ENCODE results near the gene BRMS1L. TPM values are rescaled to one million over a fixed set of nuclear protein-coding genes. Genes with fewer than 3 reads are reported as not detected.
"Not testable (repeated sequence)": the region's sequence is repeated elsewhere in the genome, so short reads cannot be mapped to it uniquely, and the experiment has no call there.

BRMS1L gene
- total RNA-seq = 11.7 TPM
- long read RNA-seq, transcript BRMS1L-201 (10 exons, 2,657 nt) = major isoform, 5 of 6 reads
- long read RNA-seq, partial matches to known transcripts = 1 of 6 reads
- long read RNA-seq, other reads (novel, unspliced or antisense) = 0 of 6 reads

- ATAC-seq = peak; percentile 99
- intact Hi-C loops (cut with DNase I) = loop anchor here (10.0 kb wide), 1 partner anchor 702 kb away; the partner anchor contains the start of genes PPP2R3C and PRORP
Observed at GRCh38 chr14:35826218-35826951, at the start of gene BRMS1L. TSS of gene BRMS1L (plus strand) at chr14:35826338. CDS start at chr14:35826517, 179 bp downstream.

DNA sequence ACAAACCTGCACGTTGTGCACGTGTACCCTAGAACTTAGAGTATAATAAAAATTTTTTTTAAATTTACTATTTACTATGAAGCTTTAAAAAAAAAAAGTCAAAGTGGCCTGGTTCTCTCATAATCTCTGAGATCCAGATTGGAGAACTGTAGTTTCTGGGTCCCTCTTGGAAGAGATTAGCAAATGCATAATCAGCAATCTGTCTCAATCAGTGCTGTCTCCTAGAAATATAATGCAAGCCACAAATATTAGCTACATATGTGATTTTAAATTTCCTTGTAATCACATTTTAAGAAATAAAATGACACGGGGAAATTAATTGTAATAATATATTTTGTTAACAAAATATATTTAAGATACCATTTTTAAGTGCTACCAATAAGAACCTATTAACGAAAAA, 49.3 kb upstream of the BRMS1L start:
- DNase-seq (ENCODE audit: missing footprints) (no peak), ATAC-seq (no peak)
- intact Hi-C loops (cut with DNase I) = no loop called here

More at GRCh38 chr14:35826218-35826951, at the start of gene BRMS1L:
- peak; percentile 99 for DNase-seq (ENCODE audit: missing footprints)

- ATAC-seq; intact Hi-C loops (cut with DNase I); DNase-seq (ENCODE audit: missing footprints): not testable (repeated sequence)
Observed at GRCh38 chr14:35777550-35777949, 48.6 kb upstream of the BRMS1L start.

- no peak for ATAC-seq
Observed at GRCh38 chr14:35779368-35779767, 46.8 kb upstream of the BRMS1L start.

DNA sequence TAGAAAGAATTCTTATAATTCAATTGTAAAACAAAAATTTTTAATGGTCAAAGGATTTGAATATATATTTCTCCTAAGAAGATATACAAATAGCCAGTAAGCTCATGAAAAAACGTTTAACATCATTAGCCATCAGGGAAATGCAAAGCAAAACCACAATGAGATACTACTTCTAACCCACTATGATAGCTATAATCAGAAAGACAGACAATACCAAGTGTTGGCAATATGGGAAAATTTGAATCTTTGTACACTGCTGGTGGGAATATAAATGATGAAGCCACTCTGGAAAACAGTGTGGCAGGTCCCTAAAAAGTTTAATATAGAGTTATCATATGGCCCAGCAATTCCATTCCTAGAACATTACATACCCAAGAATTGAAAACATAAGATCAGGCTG, 42.4 kb upstream of the BRMS1L start:
- intact Hi-C loops (cut with DNase I) = no loop called here
- no peak for ATAC-seq
- DNase-seq (ENCODE audit: missing footprints) = no peak

More at GRCh38 chr14:35779368-35779767, 46.8 kb upstream of the BRMS1L start:
- no peak for DNase-seq (ENCODE audit: missing footprints)
- intact Hi-C loops (cut with DNase I) = no loop called here

- no peak for DNase-seq (ENCODE audit: missing footprints)
- intact Hi-C loops (cut with DNase I) = no loop called here
- no peak for ATAC-seq
Observed at GRCh38 chr14:35786856-35787255, 39.3 kb upstream of the BRMS1L start.

DNA sequence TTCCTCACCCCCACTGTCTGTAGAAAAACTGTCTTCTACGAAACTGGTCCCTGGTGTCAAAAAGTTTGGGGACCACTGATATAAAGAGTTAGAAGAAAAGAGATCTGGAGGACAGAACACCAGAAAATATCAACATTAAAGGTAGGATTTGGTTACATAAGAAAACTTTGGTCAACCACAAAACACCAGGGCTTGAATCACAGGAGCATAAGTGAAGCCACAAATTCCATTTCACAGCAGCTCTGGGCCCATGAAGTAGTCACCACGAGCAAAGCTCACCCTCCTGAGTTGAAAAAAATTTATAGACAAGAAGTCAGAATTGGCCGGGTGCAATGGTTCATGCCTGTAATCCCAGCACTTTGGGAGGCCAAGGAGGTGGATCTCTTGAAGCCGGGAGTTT, 36.5 kb upstream of the BRMS1L start:
- ATAC-seq (no peak), DNase-seq (ENCODE audit: missing footprints) (no peak)

GRCh38 chr14:35797796-35798195, 28.3 kb upstream of the BRMS1L start:
- no peak for ATAC-seq
- no peak for DNase-seq (ENCODE audit: missing footprints)
- intact Hi-C loops (cut with DNase I) = no loop called here

More for the DNA sequence above, 36.5 kb upstream of the BRMS1L start:
- intact Hi-C loops (cut with DNase I) = no loop called here

DNA sequence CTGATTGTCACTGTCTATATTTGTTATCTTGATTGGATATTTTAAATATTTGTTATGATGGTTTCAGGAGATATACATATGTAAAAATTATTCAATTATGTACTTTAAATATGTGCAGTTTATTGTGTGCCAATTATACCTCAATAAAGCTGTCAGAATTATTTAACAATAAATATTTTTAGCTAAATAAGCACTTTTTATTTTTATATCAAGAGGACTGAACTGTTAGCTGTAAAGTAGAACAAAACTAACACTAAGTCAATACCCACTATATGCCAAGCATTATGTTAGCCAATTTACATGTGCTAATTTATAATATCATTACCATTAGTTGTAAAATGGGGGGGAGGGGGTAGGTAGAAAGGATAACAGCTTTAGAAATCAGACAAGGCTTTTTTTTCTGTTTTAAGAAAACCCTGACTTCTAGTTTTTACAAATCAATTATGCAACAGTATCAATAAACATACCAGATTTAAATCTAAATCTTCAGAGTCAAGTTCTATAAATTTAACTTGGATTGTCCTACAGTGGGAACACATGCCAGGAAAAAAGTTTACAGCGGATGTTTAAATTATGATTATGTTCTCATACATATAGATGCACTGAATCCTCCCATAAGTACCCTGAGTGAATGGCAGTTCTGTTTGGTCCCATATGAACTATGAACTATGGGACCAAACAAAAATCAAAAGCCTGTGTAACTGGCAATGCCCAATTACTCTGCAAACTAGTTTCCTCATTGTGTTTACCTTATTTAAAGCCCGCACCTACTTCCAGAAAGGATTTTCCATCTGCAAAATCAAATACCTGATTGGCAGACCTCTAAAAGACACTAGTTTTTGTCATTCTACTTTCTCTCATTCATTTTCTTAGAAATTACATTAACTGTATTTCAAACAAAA, 19.9 kb upstream of the BRMS1L start:
- DNase-seq (ENCODE audit: missing footprints) = no peak
- intact Hi-C loops (cut with DNase I) = no loop called here
- no peak for ATAC-seq

DNA sequence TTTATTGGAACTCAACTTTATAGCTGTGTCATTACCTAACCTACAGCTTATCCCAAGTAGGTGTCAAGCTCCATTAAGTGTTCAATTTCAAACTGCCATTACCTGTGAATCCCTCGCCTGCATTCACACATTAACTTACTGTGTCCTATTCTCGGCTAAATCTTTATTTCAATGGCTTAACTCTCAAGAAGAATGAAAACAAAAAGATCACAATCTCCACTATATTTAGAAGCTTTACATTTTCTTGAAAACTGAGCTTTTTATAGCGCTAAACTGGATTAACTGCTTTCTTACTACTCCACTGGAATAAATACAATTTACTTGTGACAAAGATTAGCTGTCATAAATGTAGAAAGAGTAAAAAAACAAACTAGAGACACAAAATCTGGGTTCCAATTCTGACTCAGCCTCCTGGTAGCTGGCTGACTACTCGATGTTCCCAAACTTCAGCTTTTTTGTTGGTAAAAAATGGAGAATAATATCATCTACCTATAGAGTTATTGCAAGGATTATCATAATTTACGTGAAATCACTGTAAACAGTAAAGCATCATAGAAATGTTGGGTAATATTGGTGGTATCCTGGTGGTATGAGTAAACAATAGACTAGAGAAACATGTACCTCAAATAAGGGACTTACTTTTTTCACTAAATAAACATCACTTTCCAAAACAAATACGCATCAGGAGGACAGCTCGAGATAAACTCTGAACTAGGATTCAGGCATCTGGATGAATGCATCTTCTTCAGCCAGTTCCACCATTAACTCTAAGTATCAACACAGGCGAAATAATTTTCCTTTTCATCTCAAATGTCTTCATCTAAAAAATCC, 18.8 kb upstream of the BRMS1L start:
- ATAC-seq (no peak), DNase-seq (ENCODE audit: missing footprints) (no peak)
- intact Hi-C loops (cut with DNase I) = no loop called here

DNA sequence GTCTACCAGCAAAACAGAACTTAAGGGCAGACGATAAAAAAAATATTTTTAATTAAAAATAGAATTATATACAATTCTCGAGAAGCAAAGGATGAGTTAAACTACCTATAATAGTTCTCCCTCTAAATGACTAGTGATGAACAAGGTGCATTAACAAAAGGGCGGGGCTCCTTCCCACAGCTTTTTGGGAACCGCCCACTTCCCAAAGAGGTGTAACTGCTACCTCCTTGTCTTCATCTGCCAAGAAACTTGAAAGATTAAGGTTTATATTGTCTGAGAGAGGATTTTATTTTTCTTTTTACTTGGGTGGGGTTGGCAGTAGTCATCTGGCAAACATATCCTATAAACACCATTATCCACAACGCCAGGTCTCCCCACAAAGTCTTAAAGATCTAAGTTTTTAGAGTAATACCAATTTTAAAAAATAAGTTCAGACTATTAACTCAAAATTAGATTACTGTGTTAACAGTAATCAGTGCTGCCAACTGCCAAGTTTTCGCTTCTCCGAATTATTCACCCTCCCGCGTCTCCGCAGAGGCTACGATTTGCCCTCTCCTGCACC, 18.0 kb upstream of the BRMS1L start:
- no peak for ATAC-seq
- DNase-seq (ENCODE audit: missing footprints) = no peak
- intact Hi-C loops (cut with DNase I) = no loop called here

DNA sequence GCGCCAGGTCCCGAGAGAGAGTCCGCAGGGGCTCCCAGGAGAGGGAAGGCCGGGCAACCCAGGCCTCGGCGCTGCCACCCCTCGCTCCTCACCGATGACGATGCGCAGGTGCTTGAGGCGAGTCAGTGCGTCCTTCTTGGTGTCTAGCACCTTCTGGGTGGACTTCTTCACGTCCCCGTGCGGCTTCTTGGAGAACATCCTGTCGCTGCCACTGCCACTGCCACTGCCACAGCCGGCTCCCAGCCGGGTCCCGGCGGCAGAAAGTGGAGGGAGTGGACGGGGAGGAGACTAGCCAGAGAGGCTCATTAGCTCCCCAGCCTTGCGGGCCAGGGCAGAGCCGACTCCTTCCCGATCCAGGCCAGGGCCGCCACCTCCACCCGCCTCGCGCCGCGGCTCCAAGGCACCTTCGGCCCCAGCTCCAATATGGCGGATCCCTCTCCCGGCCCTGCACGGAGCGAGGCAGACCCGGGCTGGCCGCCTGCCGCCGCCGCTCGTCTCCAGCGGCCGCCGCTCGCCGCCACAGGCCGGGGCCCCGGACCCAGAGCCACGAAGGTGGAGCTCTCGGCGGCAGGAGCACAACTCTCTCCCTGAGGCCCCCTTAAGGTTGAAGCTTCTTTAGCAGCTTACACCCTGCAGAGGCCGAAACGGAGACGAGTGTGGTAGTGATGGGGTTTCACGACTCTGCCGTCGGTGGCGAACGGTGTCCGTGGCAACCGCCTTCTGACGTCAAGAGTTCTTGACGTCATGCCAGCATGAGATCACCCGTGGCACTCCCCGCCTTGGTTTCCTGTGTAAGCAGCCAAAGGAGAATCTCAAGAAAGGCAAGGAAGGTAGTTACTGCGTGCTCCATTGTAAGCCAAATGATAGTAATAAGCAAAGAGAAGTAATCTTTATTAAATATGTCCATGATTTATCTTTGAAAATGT, 17.2 kb upstream of the BRMS1L start, which contains the start of gene RALGAPA1:
RALGAPA1 (minus strand) TSS at position 658 of the 926 bp plus-strand sequence; CDS start at position 198, 460 bp downstream.
- DNase-seq (ENCODE audit: missing footprints) = peak; percentile 93
- intact Hi-C loops (cut with DNase I) = not testable (repeated sequence)
- peak; percentile 99 for ATAC-seq

DNA sequence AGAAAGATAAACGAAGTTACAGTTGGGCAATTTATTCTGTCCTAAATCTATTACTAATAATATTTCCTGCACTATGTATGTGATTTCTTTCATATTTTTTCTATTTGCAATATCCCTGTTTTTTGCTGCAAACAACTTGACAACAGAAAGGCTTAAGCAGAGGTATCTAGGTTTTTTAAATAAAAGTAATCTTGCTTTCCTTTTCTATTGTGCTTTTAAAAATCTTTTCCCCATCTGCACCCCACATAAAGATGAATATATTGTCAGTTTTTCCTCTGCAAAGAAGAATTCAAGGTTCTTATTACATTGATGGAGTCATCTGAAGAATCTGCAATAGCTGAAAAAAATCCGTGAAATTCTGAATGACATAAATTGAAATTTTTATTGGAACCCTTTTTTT, 16.5 kb upstream of the BRMS1L start:
- DNase-seq (ENCODE audit: missing footprints) = no peak
- no peak for ATAC-seq
- intact Hi-C loops (cut with DNase I) = no loop called here

- DNase-seq (ENCODE audit: missing footprints) (no peak), ATAC-seq (no peak)
- intact Hi-C loops (cut with DNase I) = no loop called here
Observed at GRCh38 chr14:35810963-35811362, 15.2 kb upstream of the BRMS1L start.

- DNase-seq (ENCODE audit: missing footprints) = no peak
- intact Hi-C loops (cut with DNase I) = loop anchor here (5.0 kb wide), 1 partner anchor 127 kb away; no protein-coding TSS in a partner anchor
- no peak for ATAC-seq
Observed at GRCh38 chr14:35814371-35815005, 11.7 kb upstream of the BRMS1L start.

DNA sequence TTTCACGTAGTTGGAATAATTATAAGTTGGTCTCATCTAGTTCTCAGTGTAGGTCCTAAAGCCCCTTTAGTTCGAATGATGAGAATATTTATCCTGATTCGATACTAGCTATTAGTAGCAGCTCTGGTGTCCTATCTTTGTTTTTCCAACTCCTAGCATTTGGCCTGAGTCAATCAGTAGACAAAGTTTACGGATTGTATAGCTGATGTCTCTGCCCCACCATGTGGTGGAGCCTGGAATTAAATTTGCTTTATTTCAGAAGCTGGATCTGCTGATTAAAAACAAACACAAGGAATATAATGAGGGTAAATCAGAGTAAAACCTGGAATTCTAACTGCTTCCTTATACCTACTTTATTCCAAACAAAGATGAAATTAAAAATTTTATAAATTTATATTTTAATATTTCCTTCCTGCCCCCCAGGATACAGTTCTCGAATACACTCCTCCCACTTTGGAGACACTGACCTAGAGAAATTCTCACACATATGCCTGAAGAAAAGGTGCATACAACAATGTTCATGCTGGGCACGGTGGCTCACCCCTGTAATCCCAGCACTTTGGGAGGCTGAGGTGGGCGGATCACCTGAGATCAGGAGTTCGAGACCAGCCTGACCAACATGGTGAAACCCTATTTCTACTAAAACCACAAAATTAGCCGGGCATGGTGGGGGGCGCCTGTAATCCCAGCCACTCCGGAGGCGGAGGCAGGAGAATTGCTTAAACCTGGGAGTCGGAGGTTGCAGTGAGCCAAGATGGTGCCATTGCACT, 7.6 kb upstream of the BRMS1L start:
- intact Hi-C loops (cut with DNase I) = loop anchor here (5.0 kb wide), 1 partner anchor 131 kb away; no protein-coding TSS in a partner anchor
- DNase-seq (ENCODE audit: missing footprints) (no peak), ATAC-seq (peak; percentile 62)
